ENCODE results near the gene ANKRD2.

The ANKRD2 gene

DNA sequence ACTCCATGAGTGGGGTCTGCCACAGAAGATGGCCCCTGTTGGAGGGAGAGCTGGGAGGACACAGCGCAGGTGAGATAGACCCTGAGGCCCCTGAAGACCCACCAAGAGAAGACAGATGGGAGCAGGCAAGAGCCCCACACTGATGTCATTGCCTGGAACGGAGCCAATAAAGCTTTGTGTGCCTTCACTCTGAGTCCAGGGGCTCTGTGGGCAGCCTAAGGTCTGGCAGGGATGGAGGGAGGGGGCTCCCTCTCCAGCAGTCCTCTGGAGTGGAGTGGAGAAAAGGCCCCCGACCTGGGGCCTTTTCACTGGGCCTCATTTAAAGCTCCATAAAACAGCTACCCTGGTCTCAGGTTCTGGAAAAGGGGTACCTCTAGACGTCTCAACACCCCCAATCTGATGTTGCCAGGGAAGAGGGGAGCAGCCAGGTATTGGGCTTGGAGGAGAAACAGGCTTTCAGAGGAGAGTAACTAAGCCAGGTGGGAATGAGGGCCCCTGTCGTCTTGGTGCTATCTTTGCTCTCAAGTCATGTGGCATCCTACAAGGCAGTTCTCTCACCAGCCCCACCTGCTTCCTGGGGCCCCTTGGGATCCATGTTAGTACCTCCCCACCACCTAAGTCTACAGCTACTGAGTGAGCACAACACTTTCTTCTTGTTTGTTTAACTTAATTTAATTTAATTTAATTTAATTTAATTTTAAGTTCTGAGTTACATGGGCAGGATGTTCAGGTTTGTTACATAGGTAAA is 18.3 kb downstream of the ANKRD2 start:
- Mint-ChIP-seq H3K36me3 (ENCODE audit: low read depth) (no peaks in the 10 kb centered on the region), H3K4me3 (no peak overlapping the region), H3K27me3 (no peaks in the 10 kb centered on the region), H3K9me3 (no peaks in the 10 kb centered on the region), H3K27ac (no peak overlapping the region), H3K4me1 (ENCODE audit: low read depth) (no peaks in the 10 kb centered on the region)

DNA sequence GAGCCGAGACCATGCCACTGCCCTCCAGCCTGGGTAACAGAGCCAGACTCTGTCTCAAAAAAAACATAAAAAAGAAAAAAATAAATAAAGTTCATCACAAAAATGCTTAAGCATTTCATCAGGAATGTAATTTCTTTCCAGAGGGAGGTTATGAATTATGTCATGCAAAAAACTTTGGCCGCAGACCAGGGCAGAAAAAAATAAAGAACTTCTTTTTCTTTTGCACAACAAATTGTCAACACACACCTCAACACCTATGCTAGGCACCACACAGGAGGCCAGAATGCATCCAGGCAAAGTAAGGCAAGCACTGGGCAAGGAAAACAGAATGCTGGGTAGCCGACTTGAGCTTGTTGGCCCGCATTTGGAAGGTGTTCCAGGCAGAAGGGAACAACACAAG is 20.8 kb downstream of the ANKRD2 start:
- no peaks in the 10 kb centered on the region for H3K4me1 Mint-ChIP-seq (ENCODE audit: low read depth)
- no peaks in the 10 kb centered on the region for H3K9me3 Mint-ChIP-seq
- no peaks in the 10 kb centered on the region for H3K27me3 Mint-ChIP-seq
- H3K27ac Mint-ChIP-seq: no peak overlapping the region
- H3K4me3 Mint-ChIP-seq: no peak overlapping the region
- H3K36me3 Mint-ChIP-seq (ENCODE audit: low read depth): no peaks in the 10 kb centered on the region

DNA sequence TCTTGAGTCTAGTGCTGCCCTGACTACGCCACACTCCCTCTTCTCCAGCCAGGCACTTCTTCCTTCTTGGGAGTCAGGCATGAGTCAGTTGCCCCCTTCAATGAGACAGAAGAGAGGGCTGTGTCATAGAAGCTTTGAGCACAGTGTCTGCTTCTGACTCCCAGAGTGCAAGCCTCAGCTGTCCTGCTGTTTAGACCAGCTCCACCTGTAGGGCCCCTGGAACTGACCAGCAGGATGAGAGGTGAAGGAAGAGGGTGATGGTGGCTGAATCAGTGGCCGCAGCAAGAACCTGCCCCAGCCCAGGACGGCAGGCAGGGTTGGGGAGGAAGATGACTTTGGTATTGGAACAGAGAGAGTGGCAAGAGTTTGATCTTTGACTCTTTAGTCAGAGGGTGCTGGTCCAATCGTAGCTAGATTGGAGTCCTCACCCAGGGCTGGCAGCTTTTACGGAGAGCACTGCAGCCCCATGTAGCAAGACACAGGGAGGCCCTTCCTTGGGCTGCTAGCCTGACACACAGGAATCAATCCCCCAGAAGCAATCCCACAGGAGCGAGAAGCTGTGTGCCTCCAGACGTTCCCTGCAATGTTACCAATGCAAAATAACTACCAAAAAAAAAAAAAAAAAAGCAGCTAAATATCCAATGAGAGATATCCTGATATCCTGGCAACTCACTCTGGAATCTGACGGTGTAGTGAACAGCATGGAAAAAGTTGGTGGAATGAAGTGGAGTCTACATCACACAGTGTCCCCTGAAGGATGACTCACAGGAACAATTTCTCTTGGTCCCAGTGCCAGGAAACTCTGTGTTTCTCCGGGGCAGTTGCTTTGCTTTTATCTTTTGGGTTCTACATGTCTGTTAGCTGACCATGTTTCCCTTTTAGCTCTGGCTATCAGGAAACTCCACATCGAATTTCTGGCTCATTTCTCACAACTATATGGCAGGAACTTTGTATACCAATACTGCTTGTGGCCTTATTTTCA is 23.8 kb downstream of the ANKRD2 start:
- no peaks in the 10 kb centered on the region for H3K27me3 Mint-ChIP-seq
- H3K36me3 Mint-ChIP-seq (ENCODE audit: low read depth): no peaks in the 10 kb centered on the region
- H3K4me3 Mint-ChIP-seq: no peak overlapping the region
- no peak overlapping the region for H3K27ac Mint-ChIP-seq
- H3K4me1 Mint-ChIP-seq (ENCODE audit: low read depth): no peaks in the 10 kb centered on the region
- H3K9me3 Mint-ChIP-seq: no peaks in the 10 kb centered on the region

DNA sequence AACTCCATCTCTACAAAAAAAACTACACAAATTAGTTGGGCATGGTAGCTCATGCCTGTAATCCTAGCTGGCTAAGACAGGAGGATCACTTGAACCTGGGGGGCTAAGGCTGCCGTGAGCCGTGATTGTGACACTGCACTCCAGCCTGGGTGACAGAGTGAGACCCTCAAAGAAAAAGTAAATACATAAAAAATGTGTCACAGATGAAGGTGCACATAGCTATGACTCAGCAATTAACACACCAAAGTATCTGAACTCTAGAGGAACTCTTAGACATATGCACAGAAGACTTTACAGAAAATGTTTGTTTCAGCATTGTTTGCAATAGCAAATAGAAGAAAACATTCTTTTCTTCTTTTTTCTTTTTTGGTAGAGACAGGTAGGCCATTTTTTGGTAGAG is 25.2 kb downstream of the ANKRD2 start:
- H3K4me3 Mint-ChIP-seq: no peak overlapping the region
- H3K9me3 Mint-ChIP-seq: no peaks in the 10 kb centered on the region
- no peak overlapping the region for H3K27ac Mint-ChIP-seq
- no peaks in the 10 kb centered on the region for H3K27me3 Mint-ChIP-seq
- H3K36me3 Mint-ChIP-seq (ENCODE audit: low read depth): no peaks in the 10 kb centered on the region
- H3K4me1 Mint-ChIP-seq (ENCODE audit: low read depth): no peaks in the 10 kb centered on the region

DNA sequence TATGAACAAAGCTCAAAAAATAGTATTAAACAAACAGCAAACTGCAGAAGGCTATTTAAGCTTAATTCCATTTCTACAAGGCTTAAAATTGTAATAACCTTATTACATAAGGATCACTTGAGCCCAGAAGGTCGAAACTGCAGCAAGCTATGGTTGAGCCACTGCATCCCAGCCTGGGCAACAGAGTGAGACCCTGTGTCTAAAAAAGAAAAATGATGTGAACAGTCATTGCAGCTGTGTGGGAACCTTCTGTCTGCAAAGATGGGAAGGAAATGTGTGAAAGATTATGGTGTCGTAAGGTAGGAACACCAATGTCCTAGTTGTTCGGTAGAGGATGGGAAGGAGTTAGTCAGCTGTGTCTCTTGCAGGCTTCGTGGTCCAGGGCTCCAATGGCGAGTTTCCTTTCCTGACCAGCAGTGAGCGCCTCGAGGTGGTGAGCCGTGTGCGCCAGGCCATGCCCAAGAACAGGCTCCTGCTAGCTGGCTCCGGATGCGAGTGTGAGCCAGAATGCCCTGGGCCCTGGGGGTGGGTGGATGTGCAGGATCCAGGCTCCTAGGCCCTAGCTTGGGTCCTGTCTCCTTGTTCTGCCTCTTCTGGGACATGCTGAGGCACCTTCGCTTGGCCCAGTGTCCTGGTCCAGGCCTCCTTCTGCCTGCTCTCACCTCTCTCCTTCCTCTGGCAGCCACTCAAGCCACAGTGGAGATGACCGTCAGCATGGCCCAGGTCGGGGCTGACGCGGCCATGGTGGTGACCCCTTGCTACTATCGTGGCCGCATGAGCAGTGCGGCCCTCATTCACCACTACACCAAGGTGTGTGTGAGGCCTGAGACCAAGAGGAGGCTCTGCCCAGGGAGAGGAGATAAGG is 26.1 kb downstream of the ANKRD2 start:
- H3K27ac Mint-ChIP-seq: no peak overlapping the region
- H3K4me3 Mint-ChIP-seq: no peak overlapping the region
- H3K36me3 Mint-ChIP-seq (ENCODE audit: low read depth): no peaks in the 10 kb centered on the region
- H3K9me3 Mint-ChIP-seq: no peaks in the 10 kb centered on the region
- no peaks in the 10 kb centered on the region for H3K27me3 Mint-ChIP-seq
- no peaks in the 10 kb centered on the region for H3K4me1 Mint-ChIP-seq (ENCODE audit: low read depth)

DNA sequence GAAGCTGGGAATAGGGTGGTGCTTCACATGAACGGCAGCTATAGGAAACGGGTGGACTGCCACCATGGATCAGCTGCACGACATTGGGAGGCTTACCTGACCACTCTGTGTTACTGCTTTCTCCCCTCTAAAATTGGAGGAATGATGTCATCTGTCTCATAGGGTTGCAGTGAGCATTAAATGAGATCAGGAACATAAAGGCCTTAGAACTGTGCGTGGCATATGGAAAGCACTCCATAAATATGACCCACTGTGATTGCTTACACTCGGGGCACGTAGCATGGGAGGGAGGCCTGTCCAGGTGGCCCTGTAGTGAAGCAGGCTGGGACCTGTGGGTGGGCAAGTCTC is 26.7 kb downstream of the ANKRD2 start:
- Mint-ChIP-seq H3K27me3 (no peaks in the 10 kb centered on the region), H3K9me3 (no peaks in the 10 kb centered on the region), H3K36me3 (ENCODE audit: low read depth) (no peaks in the 10 kb centered on the region), H3K4me3 (no peak overlapping the region), H3K27ac (no peak overlapping the region), H3K4me1 (ENCODE audit: low read depth) (no peaks in the 10 kb centered on the region)

DNA sequence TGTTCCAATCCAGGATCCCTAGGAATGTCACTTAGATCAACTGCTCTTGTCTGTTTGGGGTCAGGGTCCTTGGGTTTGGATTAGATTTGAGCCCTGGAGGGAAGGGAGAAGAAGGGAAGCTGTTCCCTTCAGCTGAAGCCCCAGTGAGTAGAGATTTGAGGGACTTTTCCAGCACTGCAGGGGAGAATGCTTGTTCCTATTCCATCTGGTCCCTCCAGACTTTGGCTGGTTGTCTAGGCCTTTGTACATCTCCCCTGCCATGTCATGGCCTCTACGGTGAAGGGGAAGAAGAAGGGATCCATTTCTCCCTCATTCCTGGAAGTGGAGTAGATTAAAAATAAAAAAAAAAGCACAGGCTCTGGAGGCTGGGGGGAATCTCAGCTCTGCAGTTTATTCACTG is 28.0 kb downstream of the ANKRD2 start:
- no peaks in the 10 kb centered on the region for H3K27me3 Mint-ChIP-seq
- H3K9me3 Mint-ChIP-seq: no peaks in the 10 kb centered on the region
- no peak overlapping the region for H3K4me3 Mint-ChIP-seq
- no peaks in the 10 kb centered on the region for H3K36me3 Mint-ChIP-seq (ENCODE audit: low read depth)
- no peak overlapping the region for H3K27ac Mint-ChIP-seq
- no peaks in the 10 kb centered on the region for H3K4me1 Mint-ChIP-seq (ENCODE audit: low read depth)

DNA sequence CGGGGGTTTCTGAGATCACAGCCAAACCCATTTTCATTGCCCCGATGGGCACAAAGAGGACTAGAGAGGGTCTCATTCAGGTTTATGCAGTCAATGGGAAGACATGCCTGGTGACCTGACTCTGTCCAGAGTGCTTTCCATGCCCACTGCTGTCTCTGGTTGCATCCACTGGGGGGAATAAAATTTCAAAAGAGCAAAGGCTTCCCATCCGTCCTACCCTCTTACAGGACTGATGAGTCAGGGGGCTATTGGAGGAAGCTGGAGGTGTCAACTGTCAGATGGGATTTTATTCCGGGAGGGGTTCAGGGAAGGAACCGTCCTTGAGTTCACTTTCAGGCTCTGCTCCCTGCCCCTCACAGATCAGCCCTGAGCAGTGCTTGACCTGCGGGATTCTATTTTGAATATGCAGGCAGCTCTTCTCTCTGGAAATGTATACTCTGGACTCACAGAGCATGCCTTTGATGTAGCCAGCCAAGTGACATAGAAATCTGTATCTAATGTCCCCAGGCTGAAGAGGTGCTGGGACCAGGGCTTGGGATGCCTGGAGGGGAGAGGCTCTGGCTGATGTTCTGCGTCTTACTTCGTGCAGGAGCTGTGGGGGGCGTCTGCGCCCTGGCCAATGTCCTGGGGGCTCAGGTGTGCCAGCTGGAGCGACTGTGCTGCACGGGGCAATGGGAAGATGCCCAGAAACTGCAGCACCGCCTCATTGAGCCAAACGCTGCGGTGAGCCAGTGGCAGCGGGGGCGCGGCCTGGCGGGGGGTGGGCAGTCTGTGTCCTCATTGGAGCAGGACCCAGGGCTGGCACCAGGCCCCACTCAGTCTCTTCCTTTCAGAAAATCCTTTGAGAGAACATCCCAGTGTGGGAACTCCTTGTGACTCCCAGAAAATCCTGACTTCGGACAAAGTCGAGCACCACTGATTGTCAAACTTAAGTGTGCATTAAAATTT is 29.0 kb downstream of the ANKRD2 start:
- Mint-ChIP-seq H3K27ac (no peak overlapping the region), H3K4me3 (no peak overlapping the region), H3K9me3 (no peaks in the 10 kb centered on the region), H3K27me3 (no peaks in the 10 kb centered on the region), H3K36me3 (ENCODE audit: low read depth) (no peaks in the 10 kb centered on the region), H3K4me1 (ENCODE audit: low read depth) (no peaks in the 10 kb centered on the region)

DNA sequence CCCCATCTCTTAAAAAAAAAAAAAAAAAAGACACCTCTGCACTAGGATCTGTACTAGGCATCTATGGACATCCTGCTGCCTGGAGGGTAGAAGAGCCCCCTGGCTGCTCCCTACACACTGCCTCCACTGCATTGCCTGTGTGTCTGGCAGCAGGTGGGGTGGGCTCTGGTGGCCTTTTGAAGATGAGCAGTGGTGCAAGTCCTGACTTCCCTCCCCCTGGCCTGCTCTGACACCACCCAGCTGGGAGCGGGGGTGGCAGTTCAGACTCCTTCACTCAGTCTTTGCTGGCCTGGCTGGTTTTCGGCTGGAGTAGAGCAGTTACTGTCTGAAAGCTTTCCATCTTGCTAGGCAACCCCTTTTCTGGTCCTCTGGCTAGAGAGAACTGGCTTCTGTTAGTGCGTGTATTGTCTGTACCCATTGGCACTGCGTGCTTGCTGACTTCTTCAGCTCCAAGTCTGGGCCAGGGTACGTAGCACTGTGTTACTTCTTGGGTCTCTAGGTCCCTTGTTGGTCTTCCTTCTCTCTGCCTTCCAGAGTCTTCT is 34.6 kb downstream of the ANKRD2 start:
- H3K27me3 Mint-ChIP-seq: no peaks in the 10 kb centered on the region
- no peak overlapping the region for H3K4me3 Mint-ChIP-seq
- no peak overlapping the region for H3K27ac Mint-ChIP-seq
- H3K4me1 Mint-ChIP-seq (ENCODE audit: low read depth): no peaks in the 10 kb centered on the region
- no peaks in the 10 kb centered on the region for H3K9me3 Mint-ChIP-seq
- no peaks in the 10 kb centered on the region for H3K36me3 Mint-ChIP-seq (ENCODE audit: low read depth)

DNA sequence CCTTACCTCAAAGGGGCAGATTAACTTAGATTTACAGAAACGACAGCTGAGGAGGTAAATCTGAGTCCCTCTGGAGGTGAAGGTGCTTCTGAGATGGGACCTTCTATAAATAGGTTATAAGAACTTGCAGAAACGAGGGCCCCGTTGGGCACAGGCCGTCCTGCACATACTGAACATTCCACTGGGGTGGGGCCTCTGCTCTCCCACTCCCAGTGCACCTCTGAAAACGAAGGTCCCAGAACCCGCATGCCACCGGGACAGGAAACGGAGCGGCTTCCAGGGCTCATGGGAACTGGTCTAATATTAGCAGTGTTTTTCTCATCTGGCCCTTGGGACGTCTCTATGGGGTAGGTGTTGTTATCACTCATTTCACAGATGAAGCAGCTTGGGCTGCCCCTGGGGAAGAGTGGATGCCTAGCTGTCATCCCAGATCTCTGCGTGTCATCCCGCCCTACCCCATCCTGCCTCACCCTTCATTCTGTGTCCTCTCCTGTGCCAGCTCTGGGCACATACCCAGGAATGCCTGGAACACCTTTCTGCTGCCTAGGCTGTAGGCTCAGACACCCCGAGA is 36.5 kb downstream of the ANKRD2 start:
- no peak overlapping the region for H3K27ac Mint-ChIP-seq
- no peaks in the 10 kb centered on the region for H3K9me3 Mint-ChIP-seq
- H3K36me3 Mint-ChIP-seq (ENCODE audit: low read depth): no peaks in the 10 kb centered on the region
- H3K4me1 Mint-ChIP-seq (ENCODE audit: low read depth): no peaks in the 10 kb centered on the region
- no peak overlapping the region for H3K4me3 Mint-ChIP-seq
- H3K27me3 Mint-ChIP-seq: no peaks in the 10 kb centered on the region

DNA sequence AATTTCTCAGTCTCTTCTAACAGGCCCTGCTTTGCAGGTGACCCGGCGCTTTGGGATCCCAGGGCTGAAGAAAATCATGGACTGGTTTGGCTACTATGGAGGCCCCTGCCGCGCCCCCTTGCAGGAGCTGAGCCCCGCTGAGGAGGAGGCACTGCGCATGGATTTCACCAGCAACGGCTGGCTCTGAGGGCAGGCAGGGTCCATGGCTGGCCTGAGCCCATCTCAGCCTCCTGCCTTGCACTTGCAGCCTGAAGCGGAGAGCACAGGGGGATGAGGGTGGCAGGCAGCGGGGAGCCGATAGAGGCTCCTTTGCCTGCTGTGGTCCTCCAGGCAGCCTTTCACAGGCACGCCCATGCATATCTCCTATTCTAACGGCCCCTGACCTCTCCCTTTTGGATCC is 38.9 kb downstream of the ANKRD2 start:
- Mint-ChIP-seq H3K36me3 (ENCODE audit: low read depth) (no peaks in the 10 kb centered on the region), H3K9me3 (no peaks in the 10 kb centered on the region), H3K27me3 (no peaks in the 10 kb centered on the region), H3K4me3 (no peak overlapping the region), H3K4me1 (ENCODE audit: low read depth) (no peaks in the 10 kb centered on the region), H3K27ac (no peak overlapping the region)

DNA sequence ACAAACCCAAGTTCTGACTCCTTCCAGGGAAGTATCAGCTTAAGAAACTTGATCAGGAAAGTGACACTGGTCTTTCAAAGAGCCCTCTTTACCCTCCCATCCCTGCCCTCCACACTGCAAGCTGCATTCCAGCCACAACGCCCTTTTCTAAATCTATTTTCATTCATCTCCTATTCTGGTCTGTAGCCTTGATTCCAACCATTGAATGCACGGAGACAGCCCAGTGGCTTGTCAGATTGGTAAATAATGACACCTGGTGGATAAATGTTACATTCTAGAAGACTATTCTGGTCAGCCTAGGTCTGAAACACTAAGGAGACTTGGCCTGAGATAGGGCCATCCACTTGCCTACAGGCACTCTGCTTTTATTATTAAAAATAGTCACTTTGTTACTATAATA is 39.8 kb downstream of the ANKRD2 start:
- no peaks in the 10 kb centered on the region for H3K4me1 Mint-ChIP-seq (ENCODE audit: low read depth)
- H3K27ac Mint-ChIP-seq: no peak overlapping the region
- no peaks in the 10 kb centered on the region for H3K27me3 Mint-ChIP-seq
- no peaks in the 10 kb centered on the region for H3K36me3 Mint-ChIP-seq (ENCODE audit: low read depth)
- H3K4me3 Mint-ChIP-seq: no peak overlapping the region
- H3K9me3 Mint-ChIP-seq: no peaks in the 10 kb centered on the region

DNA sequence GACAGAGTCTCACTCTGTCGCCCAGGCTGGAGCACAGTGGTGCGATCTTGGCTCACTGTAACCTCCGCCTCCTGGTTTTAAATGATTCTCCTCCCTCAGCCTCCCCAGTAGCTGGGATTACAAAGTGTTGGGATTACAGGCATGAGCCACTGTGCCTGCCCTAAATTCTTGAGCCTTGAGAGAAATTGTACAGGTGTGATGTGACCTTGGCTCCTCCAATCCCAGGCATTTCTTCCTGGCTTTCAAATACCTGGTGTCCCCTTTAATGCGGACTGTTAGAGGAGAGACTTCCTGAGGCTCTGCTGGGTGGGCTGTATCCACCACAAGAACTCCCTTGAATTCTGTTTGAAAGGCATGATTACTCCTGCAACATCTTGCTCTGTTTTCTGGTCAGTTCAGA is 45.7 kb downstream of the ANKRD2 start:
- Mint-ChIP-seq H3K27ac (no peak overlapping the region), H3K9me3 (no peaks in the 10 kb centered on the region), H3K27me3 (no peaks in the 10 kb centered on the region), H3K36me3 (ENCODE audit: low read depth) (no peaks in the 10 kb centered on the region), H3K4me1 (ENCODE audit: low read depth) (no peaks in the 10 kb centered on the region), H3K4me3 (no peak overlapping the region)

DNA sequence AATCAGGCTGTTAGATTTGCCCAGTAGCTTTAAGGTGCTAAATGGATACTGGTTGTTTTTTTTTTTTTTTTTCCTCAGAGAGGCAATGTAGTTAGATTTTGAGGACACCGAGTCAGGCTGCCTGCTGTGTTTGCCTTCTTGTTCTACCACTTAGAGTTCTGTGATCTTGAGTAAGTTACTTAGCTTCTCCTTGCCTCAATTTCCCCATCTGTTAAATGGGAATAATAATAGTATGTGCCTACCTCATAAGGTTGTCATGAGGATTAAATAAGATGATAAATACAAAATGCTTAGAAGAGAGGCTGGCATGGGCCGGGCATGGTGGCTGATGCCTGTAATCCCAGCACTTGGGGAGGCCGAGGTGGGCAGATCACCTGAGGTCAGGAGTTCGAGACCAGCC is 46.2 kb downstream of the ANKRD2 start:
- Mint-ChIP-seq H3K4me3 (no peak overlapping the region), H3K27me3 (no peaks in the 10 kb centered on the region), H3K4me1 (ENCODE audit: low read depth) (no peaks in the 10 kb centered on the region), H3K27ac (no peak overlapping the region), H3K9me3 (no peaks in the 10 kb centered on the region), H3K36me3 (ENCODE audit: low read depth) (no peaks in the 10 kb centered on the region)

Data from stimulated activated naive CD8-positive, alpha-beta T cell treated with anti-CD3 and anti-CD28 coated beads, Interleukin-15, Interleukin-2, amounts not matched to agents 100 ng/mL and 50 ng/mL, for 24 hours (primary cell).